HG02970 (cell line): Measurements from ENCODE around the gene STXBP1.

Experiments used
- ATAC-seq: cut with Tn5 transposase; IDR thresholded peaks from one replicate; pipeline ENCODE4 v1.9.1; 2021; ENCODE audit warnings: mild to moderate bottlenecking, moderate library complexity, moderate number of reproducible peaks; ENCODE audit not compliant: unreplicated experiment, low FRiP score

Gene STXBP1

GRCh38 chr9:127686461-127687393, 74.7 kb downstream of the STXBP1 start:
- no peak for ATAC-seq

GRCh38 chr9:127689329-127690000, 77.4 kb downstream of the STXBP1 start:
- no peak for ATAC-seq

DNA sequence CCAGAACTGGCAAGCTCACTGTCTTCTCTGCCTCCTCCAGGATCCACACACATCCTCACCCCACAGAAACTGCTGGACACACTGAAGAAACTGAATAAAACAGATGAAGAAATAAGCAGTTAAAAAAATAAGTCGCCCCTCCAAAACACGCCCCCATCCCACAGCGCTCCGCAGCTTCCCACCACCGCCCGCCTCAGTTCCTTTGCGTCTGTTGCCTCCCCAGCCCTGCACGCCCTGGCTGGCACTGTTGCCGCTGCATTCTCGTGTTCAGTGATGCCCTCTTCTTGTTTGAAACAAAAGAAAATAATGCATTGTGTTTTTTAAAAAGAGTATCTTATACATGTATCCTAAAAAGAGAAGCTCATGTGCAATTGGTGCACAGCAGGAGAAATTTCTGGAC, 78.7 kb downstream of the STXBP1 start:
- no peak for ATAC-seq

- no peak for ATAC-seq
Measured at GRCh38 chr9:127692071-127692470, 80.0 kb downstream of the STXBP1 start.

DNA sequence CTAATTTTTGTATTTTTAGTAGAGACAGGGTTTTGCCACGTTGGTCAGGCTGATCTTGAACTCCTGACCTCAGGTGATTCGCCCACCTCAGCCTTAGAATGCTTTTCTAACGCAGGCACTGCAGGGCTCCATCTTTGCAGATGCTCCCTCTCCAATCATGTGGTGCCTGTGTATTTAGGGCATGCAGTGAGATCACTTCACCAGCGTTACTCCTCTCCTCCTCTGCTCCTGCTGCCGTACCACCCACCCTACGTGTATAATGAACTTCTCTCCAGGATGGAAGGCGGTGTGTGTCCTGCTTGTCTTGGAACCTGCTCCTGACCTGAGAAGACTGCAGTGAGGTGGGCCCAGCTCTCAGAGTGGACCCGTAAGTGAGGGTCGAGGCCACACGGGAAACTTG, 81.1 kb downstream of the STXBP1 start:
- ATAC-seq = no peak

GRCh38 chr9:127693697-127694096, 81.6 kb downstream of the STXBP1 start:
- ATAC-seq = no peak

DNA sequence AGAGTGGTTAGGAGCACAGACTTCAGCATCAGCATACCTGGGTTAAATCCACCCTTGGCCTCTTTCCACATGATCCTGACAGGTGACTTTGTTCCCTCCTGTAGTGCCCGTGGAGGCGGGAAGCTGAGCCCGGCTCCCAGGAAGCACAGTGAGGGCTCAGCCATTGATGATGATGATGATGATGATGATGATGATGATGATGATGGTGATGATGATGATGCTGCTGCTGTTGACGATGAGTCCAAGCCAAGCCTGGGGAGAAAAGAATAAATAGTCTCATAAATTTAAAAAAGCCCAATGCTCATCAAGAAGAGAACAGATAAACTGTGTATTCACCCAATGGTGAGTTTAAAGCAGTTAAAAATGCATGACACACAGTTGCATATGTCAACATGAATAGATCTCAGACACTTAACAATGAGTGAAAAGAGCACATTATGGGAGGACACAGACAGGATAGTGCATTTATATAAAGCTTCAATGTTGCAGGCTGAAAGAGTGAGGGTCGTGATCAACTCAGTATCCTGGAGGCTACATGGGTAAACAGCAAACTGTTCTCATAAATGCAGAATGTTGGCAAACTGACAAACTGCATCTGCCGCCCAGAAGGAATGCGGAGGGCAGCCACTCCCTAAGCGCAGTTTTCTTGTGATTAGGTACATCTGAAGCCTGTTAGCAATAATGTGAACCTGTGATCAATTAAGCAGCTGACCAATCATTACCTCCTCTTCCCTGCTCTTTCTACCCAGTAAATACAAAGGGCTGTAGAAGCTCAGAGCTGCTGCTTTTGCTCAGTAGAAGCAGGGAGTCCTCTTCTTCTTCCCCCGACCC, 83.0 kb downstream of the STXBP1 start:
- ATAC-seq = no peak

DNA sequence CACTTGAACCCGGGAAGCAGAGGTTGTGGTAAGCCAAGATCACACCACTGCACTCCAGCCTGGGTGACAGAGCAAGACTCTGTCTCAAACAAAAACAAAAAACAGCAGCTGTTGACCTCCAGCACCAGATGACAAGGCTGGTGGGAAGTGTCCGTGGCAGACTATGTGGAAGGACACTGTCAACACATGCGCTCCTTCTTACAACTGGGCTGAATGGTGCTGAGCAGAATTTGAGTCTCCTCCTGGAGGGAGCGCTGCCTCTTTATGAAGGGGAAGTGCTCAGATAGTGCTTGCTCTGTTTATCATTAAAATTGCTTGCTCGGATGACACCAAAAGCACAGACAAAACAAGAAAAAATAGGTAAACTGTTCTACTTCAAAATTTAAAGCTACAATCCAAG, 85.5 kb downstream of the STXBP1 start:
- ATAC-seq = no peak

GRCh38 chr9:127698386-127698785, 86.3 kb downstream of the STXBP1 start:
- no peak for ATAC-seq

DNA sequence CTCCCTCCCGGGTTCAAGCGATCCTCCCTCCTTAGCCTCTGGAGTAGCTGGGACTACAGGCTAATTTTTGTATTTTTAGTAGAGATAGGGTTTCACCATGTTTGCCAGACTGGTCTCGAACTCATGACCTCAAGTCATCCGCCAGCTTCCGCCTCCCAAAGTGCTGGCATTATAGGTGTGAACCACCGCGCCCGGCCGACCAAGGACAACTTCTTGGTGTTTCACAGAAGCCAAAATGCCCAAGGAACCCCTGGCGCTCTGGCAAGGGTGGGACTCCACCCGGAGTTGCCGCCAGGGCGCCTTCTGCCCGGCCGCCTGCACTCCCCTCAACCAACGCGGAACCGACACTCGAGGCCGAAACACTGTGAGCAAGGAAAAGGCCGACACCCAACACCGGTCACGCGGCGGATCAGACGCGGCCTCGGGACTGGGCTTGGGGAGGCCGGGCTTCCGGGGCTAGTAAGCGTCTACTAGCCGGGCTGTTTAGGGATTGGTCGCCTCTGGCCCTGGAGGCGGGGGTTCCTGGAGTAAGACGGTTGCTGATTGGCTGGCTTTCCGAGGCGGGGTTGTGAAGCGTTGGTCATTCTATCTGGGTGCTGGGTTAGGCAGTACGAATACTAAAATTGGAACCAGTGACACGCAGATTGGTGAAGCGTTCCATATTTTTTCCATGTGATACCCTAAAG, 87.1 kb downstream of the STXBP1 start:
- ATAC-seq = no peak

DNA sequence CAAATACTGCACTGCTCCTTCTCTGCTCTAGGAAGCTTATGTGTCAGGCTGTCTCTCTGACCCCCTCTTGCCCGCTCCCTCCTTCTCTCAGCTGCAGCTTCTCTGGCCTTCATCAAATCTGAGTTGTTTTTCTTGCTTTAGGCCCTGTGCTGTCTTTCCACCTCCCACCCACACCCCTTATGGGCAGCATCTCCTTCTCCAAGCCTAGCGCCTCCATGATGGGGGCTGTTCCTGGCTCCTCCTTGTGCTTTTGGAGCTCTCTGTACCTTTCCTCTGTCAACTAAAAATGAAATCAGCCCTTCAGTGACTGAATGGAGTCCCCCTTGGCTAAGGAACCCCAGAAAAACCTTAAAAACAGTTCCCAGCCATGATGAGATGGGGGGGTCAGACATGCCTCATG, 88.1 kb downstream of the STXBP1 start:
- no peak for ATAC-seq

- no peak for ATAC-seq
Measured at GRCh38 chr9:127700594-127701255, 88.6 kb downstream of the STXBP1 start.

DNA sequence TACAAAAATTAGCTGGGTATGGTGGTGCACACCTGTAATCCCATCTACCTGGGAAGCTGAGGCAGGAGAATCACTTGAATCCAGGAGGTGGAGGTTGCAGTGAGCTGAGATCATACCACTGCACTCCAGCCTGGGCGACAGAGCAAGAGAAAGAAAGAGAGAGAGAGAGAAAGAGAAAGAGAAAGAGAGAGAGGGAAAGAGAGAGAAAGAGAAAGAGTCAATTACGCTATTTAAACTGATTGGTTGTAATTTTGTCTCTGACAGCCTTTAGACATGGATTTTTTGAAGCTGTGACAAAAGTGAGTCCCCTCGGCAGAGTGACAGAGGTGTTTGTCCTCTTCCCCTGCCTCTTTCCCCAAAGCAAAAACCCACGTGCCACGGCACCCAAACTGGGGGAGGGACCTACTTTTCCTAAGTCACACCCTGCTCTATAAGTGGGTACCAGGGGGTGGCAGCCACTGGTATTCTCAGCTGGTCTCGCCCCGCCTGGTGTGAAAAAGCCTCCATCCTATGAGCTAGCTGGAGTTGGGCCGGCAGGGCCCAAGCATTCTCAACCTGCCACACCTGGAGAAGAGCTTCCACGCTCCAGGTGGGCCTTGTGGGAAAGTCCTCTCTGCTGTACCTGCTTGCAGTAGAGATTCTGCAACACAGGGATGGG, 91.3 kb downstream of the STXBP1 start:
- ATAC-seq = no peak

GRCh38 chr9:127705577-127706379, 93.7 kb downstream of the STXBP1 start:
- no peak for ATAC-seq

DNA sequence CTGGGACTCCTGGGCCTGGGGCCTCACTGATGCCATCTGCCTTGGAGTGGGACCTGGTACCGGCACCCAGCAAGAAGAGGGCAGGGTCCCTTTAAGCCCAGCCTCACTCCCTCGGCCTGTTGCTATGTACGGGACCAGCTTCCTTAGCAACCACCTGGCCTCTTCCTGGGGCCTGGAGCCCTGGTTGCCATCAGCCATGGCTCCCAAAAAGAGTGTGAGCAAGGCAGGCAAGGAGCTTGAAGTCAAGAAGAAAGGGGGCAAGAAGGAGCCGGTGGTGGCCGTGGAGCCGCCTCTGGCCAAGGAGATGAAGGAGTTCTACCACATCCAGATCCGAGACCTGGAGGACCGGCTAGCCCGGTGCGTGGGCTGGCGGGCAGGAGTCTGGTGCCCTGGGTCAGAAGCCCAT, 94.8 kb downstream of the STXBP1 start, which contains the start of gene CFAP157:
TSS of gene CFAP157 (plus strand) at position 153 of the 406 bp plus-strand sequence. CDS start at position 197, 44 bp downstream.
- no peak for ATAC-seq

- no peak for ATAC-seq
Measured at GRCh38 chr9:127707766-127708165, 95.7 kb downstream of the STXBP1 start.

DNA sequence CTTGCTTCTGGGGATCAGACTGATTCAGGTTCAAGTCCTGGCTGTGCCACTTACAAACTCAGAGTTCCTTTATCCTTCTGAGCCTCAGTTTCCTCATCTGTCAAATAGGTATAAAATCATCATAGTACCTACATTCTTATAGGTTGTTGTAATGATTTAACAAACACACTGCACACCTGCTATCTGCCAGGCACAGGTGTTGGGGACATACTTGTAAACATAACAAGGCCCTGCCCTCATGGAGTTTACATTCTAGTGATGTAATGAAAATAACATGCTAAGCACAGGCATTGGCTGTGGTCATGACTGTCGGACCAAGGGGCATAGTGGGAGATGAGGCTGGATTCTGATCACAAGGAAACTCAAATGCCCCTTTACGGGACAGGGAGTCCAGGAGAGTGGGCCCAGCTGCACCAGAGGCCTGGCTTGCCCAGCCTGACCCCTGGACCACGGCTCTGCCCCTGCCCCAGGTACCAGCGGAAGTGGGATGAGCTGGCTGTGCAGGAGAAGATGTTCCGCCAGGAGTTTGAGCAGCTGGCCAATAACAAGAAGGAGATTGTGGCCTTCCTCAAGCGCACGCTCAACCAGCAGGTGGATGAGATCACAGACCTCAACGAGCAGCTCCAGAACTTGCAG, 97.0 kb downstream of the STXBP1 start:
- ATAC-seq = no peak
